SK-N-SH treated with all-trans-retinoic acid at 6 μM for 48 hours (cell line): ENCODE data around the gene GRM4.

Source experiments
- BACH2 ChIP-seq: fragments of 250-450 bp; sonication (Bioruptor Pico); IDR thresholded peaks from 2 replicates; pipeline ENCODE4 v1.9.0; 2021; ENCODE audit warnings: mild to moderate bottlenecking, borderline replicate concordance
- RARB ChIP-seq: fragments of 250-450 bp; sonication (Bioruptor Pico); IDR thresholded peaks from 2 replicates; pipeline ENCODE4 v1.8.0; 2021; ENCODE audit warnings: mild to moderate bottlenecking, moderate library complexity
- TCF4 ChIP-seq: fragments of 250-450 bp; sonication (Bioruptor Pico); IDR thresholded peaks from 2 replicates; pipeline ENCODE4 v1.8.0; 2021; ENCODE audit warnings: mild to moderate bottlenecking, moderate library complexity, borderline replicate concordance
- TOX ChIP-seq: fragments of 250-450 bp; sonication (Bioruptor Pico); IDR thresholded peaks from 2 replicates; pipeline ENCODE4 v1.8.0; 2021; ENCODE audit warnings: mild to moderate bottlenecking, moderate library complexity, borderline replicate concordance
- ZFP30 ChIP-seq: fragments of 450-650 bp; formaldehyde crosslinking; IDR thresholded peaks from 2 replicates; pipeline ENCODE4 v1.5.0; 2022; ENCODE audit warnings: mild to moderate bottlenecking, moderate library complexity
- ZNF565 ChIP-seq: fragments of 450-650 bp; formaldehyde crosslinking; conservative IDR thresholded peaks from 2 replicates; pipeline ENCODE4 v1.5.0; 2020; ENCODE audit warnings: low read depth, mild to moderate bottlenecking, moderate library complexity
- ZNF70 ChIP-seq: fragments of 450-650 bp; formaldehyde crosslinking; IDR thresholded peaks from 2 replicates; pipeline ENCODE4 v1.5.0; 2020; ENCODE audit warnings: mild to moderate bottlenecking, moderate library complexity
- ZNF8 ChIP-seq: fragments of 450-650 bp; formaldehyde crosslinking; IDR thresholded peaks from 2 replicates; pipeline ENCODE4 v1.5.0; 2020; ENCODE audit warnings: mild to moderate bottlenecking, moderate library complexity
- TF ChIP-seq, protein P1 (sequence below): fragments of 250-450 bp; sonication (Bioruptor Pico); IDR thresholded peaks from 2 replicates; pipeline ENCODE4 v1.5.1; 2020; ENCODE audit warnings: low read depth, mild to moderate bottlenecking, moderate library complexity

DNA sequence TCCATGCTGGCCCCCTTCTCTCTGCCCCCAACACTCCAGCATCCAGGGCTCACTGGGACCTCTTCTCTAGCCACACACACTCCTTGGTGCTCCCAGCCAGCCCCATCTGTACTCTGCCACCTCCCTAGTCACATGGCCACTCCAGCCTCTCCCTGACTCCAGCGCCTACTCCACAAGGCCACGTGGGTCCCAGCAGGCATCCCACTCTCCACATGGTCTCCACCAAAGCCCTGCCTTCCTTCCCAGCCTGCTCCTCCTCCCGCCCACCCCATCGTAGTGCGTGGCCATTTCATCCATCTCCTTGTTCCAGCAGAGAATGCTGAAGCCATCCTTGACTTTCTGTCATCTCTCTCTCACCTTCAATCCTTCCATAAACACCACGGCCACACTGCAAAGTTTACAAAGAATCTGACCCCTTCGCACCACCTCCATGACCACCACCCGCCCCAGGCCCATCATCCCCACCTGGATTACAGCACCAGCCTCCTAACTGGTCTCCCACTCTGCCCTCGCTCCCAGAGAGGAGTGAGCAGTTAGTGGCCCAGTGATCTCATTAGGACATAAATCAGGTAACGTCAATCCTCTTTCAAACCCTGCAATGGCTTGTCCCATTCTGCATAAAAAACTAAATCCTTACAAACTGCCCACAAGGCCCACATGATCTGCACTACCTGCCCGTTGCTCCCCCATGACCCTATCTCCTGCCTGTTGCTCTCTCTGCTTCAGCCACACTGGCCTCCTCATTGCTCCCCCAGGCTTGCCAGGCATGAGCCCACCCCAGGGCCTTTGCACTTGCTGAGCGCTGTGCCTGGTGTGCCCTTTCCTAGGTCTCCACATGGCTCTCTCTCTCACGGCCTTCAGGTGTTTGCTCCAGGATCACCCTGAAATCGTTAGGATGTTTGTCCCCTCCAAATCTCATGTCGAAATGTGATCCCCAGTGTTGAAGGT is 96.2 kb downstream of the GRM4 start:
- TF ChIP-seq RARB (CRISPR knock-in tag), result no peak
- TF ChIP-seq ZNF70, result no peak
- no peak for TF ChIP-seq ZFP30
- no peak for TF ChIP-seq TCF4 (CRISPR knock-in tag)
- TF ChIP-seq BACH2, result no peak
- no peak for TF ChIP-seq ZNF8 (CRISPR knock-in tag)
- TF ChIP-seq, protein P1, sequence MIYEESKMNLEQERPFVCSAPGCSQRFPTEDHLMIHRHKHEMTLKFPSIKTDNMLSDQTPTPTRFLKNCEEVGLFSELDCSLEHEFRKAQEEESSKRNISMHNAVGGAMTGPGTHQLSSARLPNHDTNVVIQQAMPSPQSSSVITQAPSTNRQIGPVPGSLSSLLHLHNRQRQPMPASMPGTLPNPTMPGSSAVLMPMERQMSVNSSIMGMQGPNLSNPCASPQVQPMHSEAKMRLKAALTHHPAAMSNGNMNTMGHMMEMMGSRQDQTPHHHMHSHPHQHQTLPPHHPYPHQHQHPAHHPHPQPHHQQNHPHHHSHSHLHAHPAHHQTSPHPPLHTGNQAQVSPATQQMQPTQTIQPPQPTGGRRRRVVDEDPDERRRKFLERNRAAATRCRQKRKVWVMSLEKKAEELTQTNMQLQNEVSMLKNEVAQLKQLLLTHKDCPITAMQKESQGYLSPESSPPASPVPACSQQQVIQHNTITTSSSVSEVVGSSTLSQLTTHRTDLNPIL, result no peak
- TF ChIP-seq TOX (CRISPR knock-in tag), result no peak
- TF ChIP-seq ZNF565 (CRISPR knock-in tag), result no peak
